Measurements from ENCODE around the gene SORCS2. TPM values are rescaled to one million over a fixed set of nuclear protein-coding genes. Genes with fewer than 3 reads are reported as not detected.

The SORCS2 gene
- total RNA-seq, 2 experiments from 2014 or later: 0.03 TPM; not detected in 1

DNA sequence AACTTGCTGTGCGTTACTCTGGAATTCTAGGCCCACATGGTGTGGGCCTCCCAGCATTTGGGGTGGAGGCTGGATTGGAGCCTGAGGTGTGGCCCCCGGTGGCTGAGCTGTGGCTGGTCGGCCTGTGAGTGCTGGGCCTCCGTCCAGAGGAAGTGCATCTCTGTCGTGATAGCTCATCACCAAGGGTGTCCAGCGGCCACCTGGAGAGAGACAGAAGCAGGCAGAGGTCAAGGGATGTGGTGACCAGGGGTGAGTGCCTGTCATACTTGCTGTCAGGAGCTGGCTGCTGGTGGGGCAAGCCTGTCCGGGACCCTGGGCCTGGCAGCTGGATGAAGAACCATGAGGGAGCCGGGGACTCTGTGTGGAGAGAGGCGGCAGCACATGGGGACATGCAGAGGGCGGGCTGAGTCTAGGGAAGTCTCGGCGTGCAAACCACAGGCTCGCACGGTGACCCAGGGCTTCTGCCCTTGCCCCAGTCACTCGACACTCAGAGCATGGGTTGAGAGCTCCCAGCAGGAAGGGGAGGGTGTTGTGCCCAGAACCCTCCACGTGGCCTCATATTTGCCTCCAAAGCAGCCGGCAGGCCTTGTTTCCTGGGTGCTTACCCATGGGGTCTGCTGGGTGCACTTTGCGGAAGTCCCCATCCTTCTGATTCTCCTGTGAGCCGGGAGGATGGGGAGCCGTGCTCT, 6.2 kb downstream of the SORCS2 start:
- CTCF ChIA-PET (ENCODE audit: unreplicated experiment): no interaction called here
- Histone ChIP-seq H3K27ac (ENCODE audit: low read depth, low read length, poor library complexity, severe bottlenecking) (no peak overlapping the region), H3K4me1 (ENCODE audit: insufficient read depth, low read length, poor library complexity, severe bottlenecking) (no peaks in the 10 kb centered on the region), H3K4me3 (ENCODE audit: low read depth, low read length, poor library complexity, severe bottlenecking) (no peak overlapping the region), H3K79me2 (ENCODE audit: insufficient read depth, low read depth, low read length) (no peaks in the 10 kb centered on the region), H3K36me3 (ENCODE audit: insufficient read depth, low read length) (no peaks in the 10 kb centered on the region), H3K9me2 (ENCODE audit: insufficient read depth, low read length) (no peaks in the 10 kb centered on the region), H3K4me2 (ENCODE audit: low read length) (no peak overlapping the region), H2AFZ (ENCODE audit: low read length) (no peak overlapping the region), H3K9me3 (ENCODE audit: low read length) (no peaks in the 10 kb centered on the region), H4K20me1 (ENCODE audit: insufficient read depth, low read length) (no peaks in the 10 kb centered on the region)
- intact Hi-C loops (cut with micrococcal nuclease; ENCODE audit: unreplicated experiment): no loop called here
- POLR2A ChIA-PET: interaction anchor here (0.6 kb wide), 1 partner anchor 374 kb away, joined by 4 read pairs; no protein-coding TSS in a partner anchor
- DNase-seq (ENCODE audit: low spot score): no peak
- TF ChIP-seq EZH2phosphoT487 (IDR thresholded peaks at IDR 0.05; ENCODE audit: borderline replicate concordance, low read depth, low read length): no peak
- TF ChIP-seq, protein P1, sequence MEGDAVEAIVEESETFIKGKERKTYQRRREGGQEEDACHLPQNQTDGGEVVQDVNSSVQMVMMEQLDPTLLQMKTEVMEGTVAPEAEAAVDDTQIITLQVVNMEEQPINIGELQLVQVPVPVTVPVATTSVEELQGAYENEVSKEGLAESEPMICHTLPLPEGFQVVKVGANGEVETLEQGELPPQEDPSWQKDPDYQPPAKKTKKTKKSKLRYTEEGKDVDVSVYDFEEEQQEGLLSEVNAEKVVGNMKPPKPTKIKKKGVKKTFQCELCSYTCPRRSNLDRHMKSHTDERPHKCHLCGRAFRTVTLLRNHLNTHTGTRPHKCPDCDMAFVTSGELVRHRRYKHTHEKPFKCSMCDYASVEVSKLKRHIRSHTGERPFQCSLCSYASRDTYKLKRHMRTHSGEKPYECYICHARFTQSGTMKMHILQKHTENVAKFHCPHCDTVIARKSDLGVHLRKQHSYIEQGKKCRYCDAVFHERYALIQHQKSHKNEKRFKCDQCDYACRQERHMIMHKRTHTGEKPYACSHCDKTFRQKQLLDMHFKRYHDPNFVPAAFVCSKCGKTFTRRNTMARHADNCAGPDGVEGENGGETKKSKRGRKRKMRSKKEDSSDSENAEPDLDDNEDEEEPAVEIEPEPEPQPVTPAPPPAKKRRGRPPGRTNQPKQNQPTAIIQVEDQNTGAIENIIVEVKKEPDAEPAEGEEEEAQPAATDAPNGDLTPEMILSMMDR (conservative IDR thresholded peaks at IDR 0.05; ENCODE audit: low read length): no peak
- BruUV-seq (replicated peaks): no TSS peak

DNA sequence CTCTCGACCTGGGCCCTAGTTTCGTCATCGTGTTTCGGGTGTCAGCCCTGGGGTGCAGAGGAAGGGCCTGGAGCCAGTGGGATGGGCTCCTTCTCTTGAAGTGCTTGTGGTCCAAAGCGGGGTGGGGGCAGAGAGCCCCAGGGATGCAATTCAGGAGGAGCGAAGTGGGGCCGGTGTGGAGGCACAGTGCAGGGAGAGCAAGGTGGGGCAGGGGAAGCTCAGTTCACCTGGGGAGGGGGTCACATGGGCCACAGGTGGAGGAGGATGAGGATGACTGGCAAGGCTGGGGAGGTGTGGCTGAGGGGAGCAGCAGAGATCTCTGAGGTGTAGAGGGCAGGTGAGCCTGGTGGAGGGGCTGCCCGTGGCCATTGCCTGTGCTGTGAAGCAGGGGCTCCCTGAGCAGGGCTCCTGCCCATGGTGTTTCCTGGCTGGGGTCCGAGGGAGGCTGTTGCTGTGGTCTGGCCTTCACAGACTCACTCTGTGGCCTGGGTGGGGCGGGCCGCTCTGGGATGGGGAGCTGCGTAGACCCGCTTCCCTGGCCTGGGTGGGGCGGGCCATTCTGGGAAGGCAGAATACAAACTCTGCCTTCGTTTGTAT, 6.9 kb downstream of the SORCS2 start:
- no peak overlapping the region for H3K4me3 ChIP-seq (ENCODE audit: low read depth, low read length, poor library complexity, severe bottlenecking)
- H3K4me1 ChIP-seq (ENCODE audit: insufficient read depth, low read length, poor library complexity, severe bottlenecking): no peaks in the 10 kb centered on the region
- no peaks in the 10 kb centered on the region for H3K79me2 ChIP-seq (ENCODE audit: insufficient read depth, low read depth, low read length)
- no peak overlapping the region for H2AFZ ChIP-seq (ENCODE audit: low read length)
- H3K9me3 ChIP-seq (ENCODE audit: low read length): no peaks in the 10 kb centered on the region
- H3K4me2 ChIP-seq (ENCODE audit: low read length): no peak overlapping the region
- ChIA-PET CTCF (ENCODE audit: unreplicated experiment) (no interaction called here), POLR2A (no interaction called here)
- no TSS peak for BruUV-seq (replicated peaks)
- no peak for DNase-seq (ENCODE audit: low spot score)
- no peak overlapping the region for H3K27ac ChIP-seq (ENCODE audit: low read depth, low read length, poor library complexity, severe bottlenecking)
- TF ChIP-seq, protein P1 (conservative IDR thresholded peaks at IDR 0.05; ENCODE audit: low read length): no peak
- no peak for TF ChIP-seq EZH2phosphoT487 (IDR thresholded peaks at IDR 0.05; ENCODE audit: borderline replicate concordance, low read depth, low read length)
- no peaks in the 10 kb centered on the region for H3K36me3 ChIP-seq (ENCODE audit: insufficient read depth, low read length)
- H4K20me1 ChIP-seq (ENCODE audit: insufficient read depth, low read length): no peaks in the 10 kb centered on the region
- H3K9me2 ChIP-seq (ENCODE audit: insufficient read depth, low read length): no peaks in the 10 kb centered on the region
- intact Hi-C loops (cut with micrococcal nuclease; ENCODE audit: unreplicated experiment): no loop called here

DNA sequence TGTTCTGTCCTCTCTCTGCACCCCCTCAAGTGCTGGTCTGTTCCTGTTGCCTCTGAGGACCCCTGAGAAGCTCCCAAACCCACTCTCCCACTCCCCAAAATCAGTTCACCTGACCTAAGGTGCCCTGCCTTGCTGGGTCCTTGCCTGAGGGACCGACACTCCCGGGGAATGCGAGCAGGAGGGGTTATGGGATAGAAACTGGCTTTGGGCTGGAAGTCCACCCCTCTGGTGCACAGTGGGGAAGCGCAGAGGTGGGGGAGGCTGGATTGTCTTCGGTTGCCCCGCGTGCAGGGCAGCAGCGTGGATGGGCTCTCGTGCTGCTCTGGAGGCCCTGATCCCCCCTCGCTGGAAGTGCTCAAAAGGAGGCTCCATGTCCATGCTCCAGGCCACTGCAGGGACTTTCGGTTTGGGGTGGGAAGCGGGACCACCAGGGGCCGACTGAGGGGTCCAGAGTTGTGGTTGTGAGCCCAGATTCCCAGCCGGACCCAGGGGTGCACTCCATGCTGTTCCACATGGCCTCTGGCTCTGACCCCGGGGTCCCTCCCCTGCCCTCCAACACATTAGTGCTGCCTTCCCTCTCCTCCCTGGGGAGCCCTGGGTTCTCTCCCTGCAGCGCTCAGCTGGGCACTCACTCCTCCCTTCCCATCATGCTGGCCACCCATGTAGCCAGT, 7.6 kb downstream of the SORCS2 start:
- ChIA-PET POLR2A (no interaction called here), CTCF (ENCODE audit: unreplicated experiment) (no interaction called here)
- Histone ChIP-seq H3K4me3 (ENCODE audit: low read depth, low read length, poor library complexity, severe bottlenecking) (no peak overlapping the region), H3K9me3 (ENCODE audit: low read length) (no peaks in the 10 kb centered on the region), H3K27ac (ENCODE audit: low read depth, low read length, poor library complexity, severe bottlenecking) (no peak overlapping the region), H3K9me2 (ENCODE audit: insufficient read depth, low read length) (no peaks in the 10 kb centered on the region), H3K4me2 (ENCODE audit: low read length) (no peak overlapping the region), H3K79me2 (ENCODE audit: insufficient read depth, low read depth, low read length) (no peaks in the 10 kb centered on the region), H2AFZ (ENCODE audit: low read length) (no peak overlapping the region), H3K4me1 (ENCODE audit: insufficient read depth, low read length, poor library complexity, severe bottlenecking) (no peaks in the 10 kb centered on the region), H3K36me3 (ENCODE audit: insufficient read depth, low read length) (no peaks in the 10 kb centered on the region), H4K20me1 (ENCODE audit: insufficient read depth, low read length) (no peaks in the 10 kb centered on the region)
- BruUV-seq (replicated peaks): no TSS peak
- no peak for DNase-seq (ENCODE audit: low spot score)
- TF ChIP-seq, protein P1 (conservative IDR thresholded peaks at IDR 0.05; ENCODE audit: low read length): no peak
- no peak for TF ChIP-seq EZH2phosphoT487 (IDR thresholded peaks at IDR 0.05; ENCODE audit: borderline replicate concordance, low read depth, low read length)
- intact Hi-C loops (cut with micrococcal nuclease; ENCODE audit: unreplicated experiment): no loop called here

Measured in OCI-LY7 (cell line).